ENCODE measurements around the gene ALK.

GRCh38 chr2:29931818-29932217 is 10.4 kb upstream of the ALK start:
- TF ChIP-seq CTCF (IDR thresholded peaks at IDR 0.05), result no peak
- no peak for TF ChIP-seq POLR2AphosphoS5 (IDR thresholded peaks at IDR 0.05)
- no peak for TF ChIP-seq POLR2A (IDR thresholded peaks at IDR 0.05)
- TF ChIP-seq EP300 (IDR thresholded peaks at IDR 0.05), result no peak
